ENCODE data around the gene VSIG10.
"Not testable (repeated sequence)": the region's sequence is repeated elsewhere in the genome, so short reads cannot be mapped to it uniquely, and the experiment has no call there.

VSIG10 gene

GRCh38 chr12:118032188-118032587 is 71.6 kb downstream of the VSIG10 start:
- DNase-seq = no peak

- no peak for DNase-seq
Measured at GRCh38 chr12:118029166-118029565, 74.6 kb downstream of the VSIG10 start.

GRCh38 chr12:118025168-118025567 is 78.6 kb downstream of the VSIG10 start:
- no peak for DNase-seq

GRCh38 chr12:118023301-118023860 is 80.4 kb downstream of the VSIG10 start:
- DNase-seq = no peak

- DNase-seq = no peak
Measured at GRCh38 chr12:118022728-118023109, 81.1 kb downstream of the VSIG10 start.

GRCh38 chr12:118022097-118022727 is 81.6 kb downstream of the VSIG10 start:
- not testable (repeated sequence) for DNase-seq

- no peak for DNase-seq
Measured at GRCh38 chr12:118020036-118020435, 83.8 kb downstream of the VSIG10 start.

- no peak for DNase-seq
Measured at GRCh38 chr12:118017926-118018325, 85.9 kb downstream of the VSIG10 start.

- DNase-seq = peak; percentile 96 to 98 (median 97)
Measured at GRCh38 chr12:118016424-118017264, 87.2 kb downstream of the VSIG10 start, which contains the start of gene RFC5. Gene RFC5, plus strand, starts transcription at chr12:118016703. Its CDS starts 125 bp downstream, at chr12:118016828.

GRCh38 chr12:118015944-118016343 is 87.9 kb downstream of the VSIG10 start:
- no peak for DNase-seq

- no peak for DNase-seq
Measured at GRCh38 chr12:118015306-118015705, 88.5 kb downstream of the VSIG10 start.
